T-helper 2 cell (primary cell): ENCODE measurements around the gene KIF3C.
"Not testable (repeated sequence)": the region's sequence is repeated elsewhere in the genome, so short reads cannot be mapped to it uniquely, and the experiment has no call there.

Source experiments
- DNase-seq, 5 experiments: peaks; one replicate each; pipeline versions ENCODE4 v3.0.0 to v3.0.0-alpha.2; 2012 to 2022

KIF3C gene

GRCh38 chr2:25915411-25915810, 66.9 kb downstream of the KIF3C start:
- DNase-seq, result not testable (repeated sequence)

GRCh38 chr2:25913696-25913973, 68.7 kb downstream of the KIF3C start:
- DNase-seq, result not testable (repeated sequence)

- peak in 1 of 5 experiments; percentile 15 for DNase-seq
These were observed 69.2 kb downstream of the KIF3C start for GRCh38 chr2:25912851-25913695.

GRCh38 chr2:25909574-25909973, 72.7 kb downstream of the KIF3C start:
- DNase-seq, result not testable (repeated sequence)

DNA sequence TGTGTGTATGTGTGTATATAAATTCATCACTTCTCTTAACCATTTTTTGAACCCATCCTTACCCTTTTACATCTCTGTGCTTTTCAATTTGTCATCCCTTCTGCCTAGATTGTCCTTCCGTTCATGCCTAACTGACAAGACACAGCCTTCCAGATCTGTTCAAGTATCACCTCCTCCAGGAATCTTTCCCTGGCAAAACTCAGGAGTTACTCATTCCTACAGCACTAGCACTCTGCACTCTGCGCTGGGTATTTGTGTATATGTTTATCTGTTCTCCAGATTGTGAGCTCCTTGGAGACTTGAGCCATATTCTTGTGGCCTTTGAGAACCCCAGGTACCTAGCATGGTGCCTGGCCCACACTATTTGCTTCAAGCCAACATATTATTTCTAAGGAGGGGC, 77.2 kb downstream of the KIF3C start:
- no peak for DNase-seq

GRCh38 chr2:25903216-25903776, 79.0 kb downstream of the KIF3C start:
- DNase-seq, result no peak

DNA sequence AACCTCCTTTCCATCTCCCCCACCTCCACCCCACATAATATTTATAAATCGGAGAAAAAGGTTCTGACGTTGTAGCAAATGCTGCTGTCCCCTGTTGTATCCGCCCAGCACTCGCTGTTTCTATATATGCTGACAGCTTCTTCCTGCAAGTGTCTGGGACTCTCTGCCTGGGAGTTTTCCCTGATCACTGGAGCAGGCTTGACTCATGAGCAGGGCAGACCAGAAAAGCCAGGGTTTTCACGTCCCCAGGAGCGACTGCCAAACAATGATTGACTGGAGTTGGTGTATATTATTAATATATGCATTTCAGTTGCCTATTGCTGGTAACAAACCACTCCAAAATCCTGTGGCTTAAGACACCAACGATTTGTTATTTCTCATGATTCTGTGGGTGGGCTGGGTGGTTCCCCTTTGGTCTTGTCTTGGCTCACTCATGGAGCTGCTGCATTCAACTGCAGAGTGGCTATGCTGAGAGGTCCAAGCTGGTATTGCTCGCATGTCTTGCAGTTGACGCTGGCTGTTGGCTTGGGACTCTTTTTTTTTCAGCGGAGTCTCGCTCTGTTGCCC, 82.8 kb downstream of the KIF3C start:
- no peak for DNase-seq

DNA sequence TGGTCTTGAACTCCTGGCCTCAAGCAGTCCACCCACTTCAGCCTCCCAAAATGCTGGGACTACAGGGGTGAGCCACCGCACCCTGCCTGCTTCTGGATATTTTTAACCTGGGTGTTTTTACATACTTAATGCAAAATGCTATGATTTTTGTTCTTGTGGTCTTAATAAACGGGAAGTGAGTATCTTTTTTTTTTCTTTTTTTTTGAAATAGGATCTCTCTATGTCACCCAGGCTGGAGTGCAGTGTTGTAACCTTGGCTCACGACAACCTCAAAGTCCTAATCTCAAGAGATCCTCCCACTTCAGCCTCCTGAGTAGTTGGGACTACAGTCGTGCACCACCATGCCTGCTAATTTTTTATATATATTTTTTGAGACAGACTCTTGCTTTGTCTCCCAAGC, 84.8 kb downstream of the KIF3C start:
- no peak for DNase-seq

DNA sequence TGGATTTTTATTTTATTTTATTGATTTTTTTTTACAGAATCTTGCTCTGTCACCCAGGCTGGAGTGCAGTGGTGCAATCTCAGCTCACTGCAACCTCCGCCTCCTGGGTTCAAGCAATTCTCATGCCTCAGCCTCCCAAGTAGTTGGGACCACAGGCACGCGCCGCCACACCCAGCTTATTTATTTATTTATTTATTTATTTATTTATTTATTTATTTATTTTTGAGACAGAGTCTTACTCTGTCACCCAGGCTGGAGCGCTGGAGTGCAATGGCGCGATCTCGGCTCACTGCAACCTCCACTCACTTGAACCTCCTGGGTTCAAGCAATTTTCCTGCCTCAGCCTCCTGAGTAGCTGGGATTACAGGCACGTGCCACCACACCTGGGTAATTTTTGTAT, 86.0 kb downstream of the KIF3C start:
- DNase-seq, result not testable (repeated sequence)

DNA sequence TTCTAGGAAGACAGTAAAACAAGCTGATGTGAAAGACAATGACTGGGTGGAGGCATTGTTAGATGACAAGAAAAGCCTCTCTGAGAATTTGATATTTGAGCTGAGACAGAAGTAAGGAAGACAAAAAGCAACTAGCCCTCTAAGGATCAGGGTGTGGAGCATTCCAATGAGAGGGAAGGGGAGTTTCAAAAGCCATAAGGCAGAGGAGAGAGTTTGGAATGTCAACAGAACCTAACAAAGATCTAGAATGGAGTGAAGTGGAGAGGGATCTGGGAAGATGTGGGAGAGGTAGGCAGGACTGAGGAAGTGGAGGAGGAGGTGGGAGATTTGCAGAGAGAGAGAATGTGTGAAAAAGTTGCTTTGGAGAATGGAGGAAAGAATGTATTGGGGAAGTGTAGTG, 86.7 kb downstream of the KIF3C start:
- no peak for DNase-seq

DNA sequence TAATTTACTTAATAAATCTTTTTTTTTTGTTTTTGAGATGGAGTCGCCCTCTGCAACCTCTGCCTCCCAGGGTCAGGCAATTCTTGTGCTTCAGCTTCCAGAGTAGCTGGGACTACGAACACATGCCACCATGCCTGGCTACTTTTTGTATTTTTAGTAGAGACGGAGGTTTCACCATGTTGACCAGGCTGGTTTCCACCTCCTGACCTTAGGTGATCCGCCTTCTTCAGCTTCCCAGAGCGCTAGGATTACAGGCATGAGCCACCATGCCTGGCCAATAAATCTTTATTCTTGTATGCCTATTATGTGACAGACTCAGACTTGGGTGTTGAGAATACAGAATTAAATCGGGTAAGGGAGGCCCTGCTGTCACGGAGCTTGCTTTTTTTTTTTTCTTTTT, 87.3 kb downstream of the KIF3C start:
- no peak for DNase-seq

DNA sequence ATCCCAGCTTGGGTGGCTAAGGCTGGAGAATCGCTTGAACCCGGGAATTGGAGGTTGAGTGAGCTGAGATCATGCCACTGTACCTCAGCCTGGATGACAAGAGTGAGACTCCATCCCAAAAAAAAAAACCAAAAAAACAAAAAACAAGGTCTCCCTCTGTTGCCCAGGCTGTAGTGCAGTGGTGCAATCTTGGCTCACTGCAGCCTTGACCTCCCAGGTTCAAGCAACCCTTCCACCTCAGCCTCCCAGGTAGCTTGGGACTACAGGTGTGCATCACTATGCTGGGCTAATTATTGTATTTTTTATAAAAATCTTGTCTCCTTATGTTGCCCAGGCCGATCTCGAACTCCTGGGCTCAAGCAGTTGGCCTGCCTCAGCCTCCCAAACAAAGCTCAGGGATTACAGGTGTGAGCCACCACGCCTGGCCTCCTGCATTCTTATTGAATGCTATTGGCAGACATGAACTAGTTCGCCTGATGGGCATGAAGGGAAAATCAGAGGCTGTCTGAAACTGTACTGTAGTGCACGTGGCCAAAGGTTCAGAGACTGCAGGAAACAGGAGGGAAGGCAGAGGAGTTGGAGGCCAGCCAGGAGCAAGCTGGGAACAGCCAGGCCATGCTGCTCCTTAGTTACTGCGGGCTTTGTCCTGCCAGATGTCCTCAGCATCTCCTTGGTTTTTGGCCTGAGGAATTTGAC, 88.0 kb downstream of the KIF3C start:
- DNase-seq, result no peak

- no peak for DNase-seq
These were observed 90.6 kb downstream of the KIF3C start for GRCh38 chr2:25891672-25892071.

DNA sequence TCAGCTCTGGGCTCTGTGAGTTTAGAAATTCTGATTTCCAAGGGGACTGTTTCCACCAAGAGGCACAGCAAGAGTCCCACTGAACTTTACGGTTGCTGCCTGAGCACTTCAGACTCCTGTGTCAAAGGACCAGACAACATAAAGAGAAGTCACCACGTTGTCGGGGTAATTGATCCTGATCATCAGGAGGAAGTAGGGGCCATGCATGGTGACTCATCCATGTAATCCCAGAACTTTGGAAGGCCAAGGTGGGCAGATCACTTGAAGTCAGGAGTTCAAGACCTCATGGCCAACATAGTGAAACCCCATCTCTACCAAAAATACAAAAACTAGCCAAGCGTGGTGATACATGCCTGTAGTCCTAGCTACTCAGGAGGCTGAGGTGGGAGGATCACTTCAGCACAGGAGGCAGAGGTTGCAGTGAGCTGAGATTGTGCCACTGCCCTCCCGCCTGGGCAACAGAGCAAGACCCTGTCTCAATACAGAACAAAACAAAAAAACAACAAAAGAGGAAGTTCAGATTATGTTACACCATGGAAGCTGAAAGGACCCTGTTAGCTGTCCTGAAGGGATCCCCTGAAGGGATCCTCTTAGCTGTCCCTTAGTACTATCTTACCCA, 94.6 kb downstream of the KIF3C start:
- DNase-seq, result no peak

DNA sequence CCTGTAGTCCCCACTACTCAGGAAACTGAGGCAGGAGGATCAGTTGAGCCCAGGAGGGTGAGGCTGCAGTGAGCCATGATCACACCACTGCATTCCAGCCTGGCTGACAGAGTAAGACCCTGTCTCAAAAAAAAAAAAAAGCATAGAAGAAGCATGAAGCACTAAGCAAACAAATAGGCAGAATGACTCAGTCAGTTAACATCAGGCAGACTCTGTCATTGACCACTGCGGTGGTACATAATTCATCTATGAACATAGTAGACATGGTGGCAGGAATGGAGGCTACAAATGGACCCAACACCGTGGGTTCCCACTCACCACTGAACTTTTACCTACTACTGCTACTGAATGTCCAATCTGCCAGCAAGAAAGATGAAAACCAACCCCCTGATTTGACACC, 96.4 kb downstream of the KIF3C start:
- no peak for DNase-seq

- no peak for DNase-seq
These were observed 100.5 kb downstream of the KIF3C start for GRCh38 chr2:25881764-25882163.

- DNase-seq, result no peak
These were observed 103.1 kb downstream of the KIF3C start for GRCh38 chr2:25879133-25879730.

- DNase-seq, result peak; percentile 94 to 99 (median 95)
These were observed 103.8 kb downstream of the KIF3C start, which contains the start of gene ASXL2 for GRCh38 chr2:25878361-25879132. Gene ASXL2 (minus strand): TSS chr2:25878487. CDS start chr2:25878222, 265 bp downstream.

GRCh38 chr2:25877431-25878360, 104.6 kb downstream of the KIF3C start:
- peak; percentile 16 to 83 (median 54) for DNase-seq
